SK-N-MC (cell line): Measurements from ENCODE around the gene RNF214.

Experiments used
- DNase-seq: peaks from one replicate; pipeline ENCODE4 v3.0.0-alpha.2; 2011; ENCODE audit warnings: low read depth, low spot score
- H3K27ac ChIP-seq: fragments of 200-600 bp; sonication (generic); 2 replicates; pipeline ENCODE4 v1.5.1; 2016; ENCODE audit warnings: mixed run types
- H3K36me3 ChIP-seq: fragments of 200-600 bp; sonication (generic); 2 replicates; pipeline ENCODE4 v1.6.1; 2017; ENCODE audit warnings: antibody characterized with exemption, low read length, mixed read lengths; ENCODE audit not compliant: insufficient read depth
- H3K4me3 ChIP-seq: fragments of 200-600 bp; sonication (generic); 2 replicates; pipeline ENCODE4 v1.5.1; 2016
- H3K9ac ChIP-seq: fragments of 200-600 bp; sonication (generic); 2 replicates; pipeline ENCODE4 v1.8.0; 2017; ENCODE audit warnings: mixed run types, mixed read lengths; ENCODE audit not compliant: insufficient read length
- H3K9me3 ChIP-seq: fragments of 200-600 bp; sonication (generic); 2 replicates; pipeline ENCODE4 v1.6.1; 2017; ENCODE audit warnings: low read depth, mild to moderate bottlenecking, antibody characterized with exemption, low read length, moderate library complexity, mixed read lengths
- EZH2 ChIP-seq: fragments of 200-600 bp; sonication (generic); IDR thresholded peaks from one replicate; pipeline ENCODE4 v1.6.1; 2017; ENCODE audit warnings: antibody characterized with exemption
- FOXP2 ChIP-seq: optimal IDR thresholded peaks from 2 replicates; pipeline ENCODE3; 2011; ENCODE audit warnings: mild to moderate bottlenecking, moderate library complexity; ENCODE audit not compliant: insufficient read depth; ENCODE audit errors: extremely low read length, control extremely low read depth
- POLR2AphosphoS5 ChIP-seq: IDR thresholded peaks from 2 replicates; pipeline ENCODE4 v1.6.1; 2012; ENCODE audit warnings: mild to moderate bottlenecking, low read depth, low read length, borderline replicate concordance

RNF214 gene

DNA sequence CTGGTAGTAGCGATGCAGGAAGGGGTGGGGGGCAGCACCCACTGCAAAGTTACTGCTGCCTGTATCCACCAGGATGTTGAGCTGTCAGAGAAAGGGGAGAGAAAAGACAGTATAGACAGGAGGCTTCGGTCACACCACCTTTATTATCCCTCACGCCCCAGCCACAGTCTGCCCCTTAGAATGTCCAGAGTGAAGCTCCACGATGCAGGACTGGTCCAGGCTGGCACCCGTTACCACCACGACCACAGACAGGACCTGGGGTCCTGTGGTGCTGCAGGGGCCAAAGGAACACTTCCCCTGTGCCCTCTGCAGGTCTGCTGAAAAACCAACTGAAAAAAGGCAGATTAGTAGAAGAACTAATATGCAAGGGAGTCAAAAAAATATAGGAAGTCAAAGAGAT, 64.4 kb downstream of the RNF214 start:
- no peak overlapping the region for H3K4me3 ChIP-seq
- H3K36me3 ChIP-seq, result no peaks in the 10 kb centered on the region
- TF ChIP-seq POLR2AphosphoS5, result no peak
- TF ChIP-seq FOXP2, result no peak
- no peak for TF ChIP-seq EZH2
- H3K9me3 ChIP-seq, result no peaks in the 10 kb centered on the region
- DNase-seq, result no peak
- no peak overlapping the region for H3K9ac ChIP-seq
- H3K27ac ChIP-seq, result no peak overlapping the region

DNA sequence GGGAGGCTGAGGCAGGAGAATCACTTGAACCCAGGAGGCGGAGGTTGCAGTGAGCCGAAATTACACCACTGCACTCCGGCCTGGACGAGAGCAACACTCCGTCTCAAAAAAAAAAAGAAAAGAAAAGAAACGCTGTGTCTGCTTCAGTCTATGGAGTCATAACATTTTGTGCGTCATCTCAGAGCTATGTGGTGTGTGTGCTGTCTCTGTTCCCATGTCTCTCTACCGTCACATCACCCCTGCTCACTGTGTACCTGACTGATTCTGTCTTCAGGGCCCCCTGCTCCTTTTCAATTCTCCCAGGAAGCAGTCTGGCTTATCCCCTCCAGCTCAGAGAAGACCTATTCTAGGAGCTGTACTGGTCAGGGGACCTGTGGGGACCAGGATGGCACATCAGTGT, 65.7 kb downstream of the RNF214 start:
- Histone ChIP-seq H3K9me3 (no peaks in the 10 kb centered on the region), H3K27ac (no peak overlapping the region), H3K36me3 (no peaks in the 10 kb centered on the region), H3K9ac (no peak overlapping the region), H3K4me3 (no peak overlapping the region)
- TF ChIP-seq FOXP2 (no peak), EZH2 (no peak), POLR2AphosphoS5 (no peak)
- DNase-seq, result no peak

DNA sequence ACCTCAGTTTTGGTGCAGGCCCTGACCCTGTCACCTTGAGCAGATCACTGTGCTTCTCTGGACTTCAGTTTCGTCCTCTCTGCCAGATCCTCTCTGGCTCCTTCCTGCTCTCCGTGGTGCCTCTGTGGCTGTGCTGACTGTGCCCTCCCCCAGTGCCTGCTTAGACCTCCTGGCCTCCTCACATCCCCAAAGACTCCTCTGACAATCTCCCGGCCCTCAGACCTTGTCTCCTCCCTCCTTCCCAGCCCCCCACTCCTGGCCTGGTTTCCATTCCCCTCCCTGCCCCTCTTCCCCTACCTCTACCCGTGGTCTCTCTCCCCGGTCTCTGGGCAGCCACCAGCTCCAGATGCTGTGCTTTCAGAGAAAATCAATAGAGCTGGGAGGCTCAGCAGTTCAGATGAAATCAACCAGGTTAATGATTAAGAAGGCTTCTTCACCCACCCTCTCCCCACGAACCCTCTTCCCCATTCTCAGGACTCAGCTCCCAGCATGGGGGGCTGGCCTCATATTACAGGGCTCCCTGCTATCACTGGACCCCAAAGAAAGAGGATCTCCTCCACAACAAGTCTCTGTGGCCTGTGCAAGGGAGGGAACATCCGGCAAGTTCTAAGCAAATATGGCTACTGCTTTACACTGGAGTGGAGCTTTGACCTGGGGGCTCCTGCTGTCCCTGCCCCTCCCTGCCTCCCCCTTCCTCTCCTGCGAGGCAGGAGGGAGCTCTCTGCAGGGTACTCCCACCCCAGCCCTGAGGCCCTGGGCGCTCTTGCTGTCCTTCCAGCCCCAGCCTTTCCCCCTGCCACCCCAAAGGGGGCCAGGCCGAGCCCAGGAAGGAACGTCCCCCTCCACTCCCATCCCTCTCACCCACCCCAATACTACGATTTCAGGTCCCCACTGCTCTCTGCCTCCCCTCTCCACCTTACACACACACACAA, 67.1 kb downstream of the RNF214 start:
- Histone ChIP-seq H3K9ac (no peak overlapping the region), H3K4me3 (no peak overlapping the region), H3K27ac (no peak overlapping the region), H3K9me3 (no peaks in the 10 kb centered on the region), H3K36me3 (no peaks in the 10 kb centered on the region)
- TF ChIP-seq POLR2AphosphoS5 (no peak), FOXP2 (no peak), EZH2 (no peak)
- DNase-seq, result no peak

DNA sequence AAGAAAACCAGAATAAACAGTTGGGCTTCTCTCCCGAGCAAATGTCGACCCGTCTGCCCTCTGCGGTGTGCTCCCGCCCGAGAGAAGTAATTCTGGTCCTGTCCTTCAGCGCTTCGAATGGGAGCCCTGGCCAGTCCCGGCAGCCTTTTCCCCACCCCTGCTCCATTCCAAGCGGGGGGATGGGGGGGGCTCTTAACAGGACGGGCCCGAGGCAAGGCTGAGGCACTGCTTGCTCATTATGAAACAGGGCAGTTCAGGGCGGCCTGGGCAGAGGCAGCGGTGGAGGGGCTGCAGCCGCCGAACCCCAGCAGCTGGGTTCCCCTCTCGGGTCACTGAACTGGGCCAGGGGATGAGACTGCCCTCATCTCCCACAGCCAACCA, 67.8 kb downstream of the RNF214 start:
- no peak overlapping the region for H3K4me3 ChIP-seq
- H3K9ac ChIP-seq, result no peak overlapping the region
- H3K27ac ChIP-seq, result no peak overlapping the region
- no peak for DNase-seq
- H3K9me3 ChIP-seq, result no peaks in the 10 kb centered on the region
- TF ChIP-seq EZH2 (no peak), POLR2AphosphoS5 (no peak), FOXP2 (no peak)
- no peaks in the 10 kb centered on the region for H3K36me3 ChIP-seq

DNA sequence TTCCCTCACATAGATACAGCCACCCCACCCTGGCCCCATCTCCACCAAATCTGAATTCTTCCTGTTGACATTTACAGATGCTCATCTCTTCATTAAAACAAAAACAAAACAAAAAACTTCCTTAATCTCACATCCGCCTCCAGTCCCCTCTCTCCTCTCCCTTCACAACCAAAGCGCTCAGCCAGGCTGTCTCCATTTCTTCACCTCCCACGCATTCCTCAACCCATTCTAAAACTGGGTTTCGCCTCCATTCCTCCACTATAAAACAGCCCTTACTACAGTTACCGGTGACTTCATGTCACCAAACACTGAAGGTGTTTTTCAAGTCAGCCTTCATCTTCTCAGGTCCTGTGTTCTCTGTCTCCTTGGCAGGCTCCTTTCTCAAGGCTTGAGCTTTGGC, 68.3 kb downstream of the RNF214 start:
- Histone ChIP-seq H3K27ac (no peak overlapping the region), H3K36me3 (no peaks in the 10 kb centered on the region), H3K4me3 (no peak overlapping the region), H3K9me3 (no peaks in the 10 kb centered on the region), H3K9ac (no peak overlapping the region)
- DNase-seq, result no peak
- TF ChIP-seq EZH2 (no peak), FOXP2 (no peak), POLR2AphosphoS5 (no peak)

DNA sequence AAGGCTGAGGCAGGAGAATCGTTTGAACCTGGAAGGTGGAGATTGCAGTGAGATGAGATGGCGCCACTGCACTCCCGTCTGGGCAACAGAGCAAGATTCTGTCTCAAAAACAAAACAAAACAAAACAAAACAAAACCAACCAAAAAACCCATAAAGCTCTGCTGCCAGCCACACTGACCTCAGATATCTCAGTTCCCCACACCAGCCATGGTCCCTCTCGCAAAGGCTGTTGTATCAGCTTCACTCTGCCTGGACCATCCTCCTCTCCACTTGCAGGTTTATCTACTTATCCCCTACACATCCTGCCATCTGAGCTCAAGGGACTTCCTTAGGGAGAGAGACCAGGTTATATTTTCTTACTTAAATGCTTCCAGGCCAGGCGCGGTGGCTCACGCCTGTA, 69.8 kb downstream of the RNF214 start:
- TF ChIP-seq FOXP2 (no peak), POLR2AphosphoS5 (no peak), EZH2 (no peak)
- no peaks in the 10 kb centered on the region for H3K9me3 ChIP-seq

DNA sequence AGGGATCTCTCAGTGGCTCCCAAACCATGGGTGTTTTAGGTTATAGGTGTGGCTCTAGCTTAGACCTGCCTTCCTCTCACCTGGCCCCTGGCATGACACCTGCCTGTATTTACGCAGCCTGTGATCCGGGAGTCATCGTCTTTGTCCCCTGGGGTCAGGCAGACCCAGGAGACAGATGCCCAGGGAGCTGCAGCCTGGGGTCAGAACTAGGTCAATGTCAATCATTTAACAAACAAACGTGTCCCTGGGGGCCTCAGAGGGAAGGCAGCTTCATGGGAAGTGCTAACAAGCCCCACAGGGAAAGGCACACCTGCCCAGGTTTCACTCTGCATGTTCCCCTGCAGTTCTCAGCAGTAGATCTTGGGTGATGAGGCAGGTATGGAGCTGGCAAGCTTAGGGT, 70.6 kb downstream of the RNF214 start:
- Histone ChIP-seq H3K4me3 (no peak overlapping the region), H3K9me3 (no peaks in the 10 kb centered on the region), H3K9ac (no peak overlapping the region), H3K27ac (no peak overlapping the region), H3K36me3 (no peaks in the 10 kb centered on the region)
- DNase-seq, result no peak
- TF ChIP-seq EZH2 (no peak), POLR2AphosphoS5 (no peak), FOXP2 (no peak)

More for the DNA sequence above, 69.8 kb downstream of the RNF214 start:
- H3K27ac ChIP-seq, result no peak overlapping the region
- no peak for DNase-seq
- H3K36me3 ChIP-seq, result no peaks in the 10 kb centered on the region
- H3K4me3 ChIP-seq, result no peak overlapping the region
- no peak overlapping the region for H3K9ac ChIP-seq

DNA sequence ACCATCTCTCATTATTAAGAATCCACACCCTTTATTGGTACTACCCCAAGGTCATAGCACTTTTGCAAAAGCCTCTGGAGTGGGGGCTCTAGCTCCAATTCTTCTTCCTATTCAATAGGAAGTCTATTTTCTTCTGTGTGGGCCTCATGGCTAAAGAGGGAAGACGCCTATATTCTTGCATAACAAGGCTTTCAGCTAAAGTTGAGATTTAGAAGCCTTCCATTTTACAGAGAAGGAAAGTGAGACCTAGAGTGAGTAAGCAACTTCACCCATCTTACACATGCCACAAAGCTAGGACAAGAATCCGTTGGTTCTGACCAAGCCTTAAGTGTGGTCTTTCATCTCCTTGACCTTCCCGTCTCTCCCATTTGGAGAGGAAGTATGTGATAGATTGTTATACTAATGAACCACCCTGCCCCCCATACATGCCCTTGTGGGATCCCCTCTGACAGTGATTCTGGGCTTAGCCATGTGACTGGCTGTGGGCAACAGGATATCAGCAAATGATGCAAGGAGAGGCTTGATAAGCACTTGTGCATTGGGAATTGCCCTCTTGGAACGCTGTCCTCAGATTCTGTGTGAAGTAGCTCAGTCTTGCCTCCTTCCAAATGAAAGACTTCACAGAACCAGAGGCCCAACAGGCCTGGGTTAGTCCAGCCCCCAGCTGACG, 71.3 kb downstream of the RNF214 start:
- DNase-seq, result no peak
- TF ChIP-seq EZH2 (no peak), POLR2AphosphoS5 (no peak), FOXP2 (no peak)
- Histone ChIP-seq H3K9me3 (no peaks in the 10 kb centered on the region), H3K9ac (no peak overlapping the region), H3K27ac (no peak overlapping the region), H3K36me3 (no peaks in the 10 kb centered on the region), H3K4me3 (no peak overlapping the region)
